Fibroblast of lung (primary cell): ENCODE measurements around the gene GNAL. TPM values are rescaled to one million over a fixed set of nuclear protein-coding genes. Genes with fewer than 3 reads are reported as not detected.
A peak's percentile ranks its signal among the peaks of the same experiment; 100 is the strongest.

Experiments used
- DNase-seq, 2 donors: peaks; one replicate each; pipeline versions ENCODE4 v3.0.0 to v3.0.0-alpha.2; 2010; ENCODE audit warnings: low read depth in 2 of 2
- H2AFZ ChIP-seq: 2 replicates; pipeline ENCODE4 v1.5.1; 2012; ENCODE audit warnings: low read length, control low read depth, inconsistent platforms
- H3K27ac ChIP-seq: 2 replicates; pipeline ENCODE4 v1.5.1; 2011; ENCODE audit warnings: low read length, control low read depth; ENCODE audit not compliant: insufficient read depth
- H3K27me3 ChIP-seq: 2 replicates; pipeline ENCODE4 v1.5.1; 2011; ENCODE audit warnings: mild to moderate bottlenecking, low read length; ENCODE audit not compliant: control insufficient read depth, insufficient read depth
- H3K36me3 ChIP-seq: 2 replicates; pipeline ENCODE4 v1.5.1; 2011; ENCODE audit warnings: low read length; ENCODE audit not compliant: control insufficient read depth, insufficient read depth
- H3K4me1 ChIP-seq: 2 replicates; pipeline ENCODE4 v1.5.1; 2011; ENCODE audit warnings: low read length; ENCODE audit not compliant: control insufficient read depth, insufficient read depth; ENCODE audit errors: extremely low read depth
- H3K4me2 ChIP-seq: 2 replicates; pipeline ENCODE4 v1.5.1; 2011; ENCODE audit warnings: low read length, control low read depth; ENCODE audit not compliant: insufficient read depth; ENCODE audit errors: extremely low read depth
- H3K4me3 ChIP-seq, 4 experiments: fragments of 200-600 bp in 1 of 4; sonication (generic) in 1 of 4; replicated peaks in 1 of 4; 2 replicates each; pipeline ENCODE4 v1.5.1; 2011 to 2016; ENCODE audit warnings: low read length in 4 of 4, low read depth in 3 of 4, mild to moderate bottlenecking in 3 of 4, control low read depth in 2 of 4, inconsistent platforms in 1 of 4, mixed read lengths in 1 of 4; ENCODE audit not compliant: insufficient read depth in 1 of 4; ENCODE audit errors: control extremely low read depth in 1 of 4
- H3K79me2 ChIP-seq: 2 replicates; pipeline ENCODE4 v1.5.1; 2012; ENCODE audit warnings: mild to moderate bottlenecking, low read length, inconsistent platforms; ENCODE audit not compliant: control insufficient read depth, insufficient read depth
- H3K9ac ChIP-seq: 2 replicates; pipeline ENCODE4 v1.5.1; 2011; ENCODE audit warnings: mild to moderate bottlenecking, low read length, control low read depth; ENCODE audit not compliant: insufficient read depth
- H3K9me3 ChIP-seq: 2 replicates; pipeline ENCODE4 v1.5.1; 2012; ENCODE audit warnings: low read depth, low read length; ENCODE audit not compliant: control insufficient read depth, insufficient read depth
- H4K20me1 ChIP-seq: 2 replicates; pipeline ENCODE4 v1.5.1; 2011; ENCODE audit warnings: low read length; ENCODE audit not compliant: control insufficient read depth, insufficient read depth; ENCODE audit errors: extremely low read depth
- CTCF ChIP-seq, 2 donors: IDR thresholded peaks in 1 of 2; conservative IDR thresholded peaks in 1 of 2; 1 replicate in 1 of 2; 2 replicates in 1 of 2; pipeline ENCODE4 v1.5.1; 2011 to 2012; ENCODE audit warnings: low read length in 2 of 2, control low read depth in 1 of 2, inconsistent platforms in 1 of 2, low read depth in 1 of 2, mild to moderate bottlenecking in 1 of 2
- EZH2 ChIP-seq: IDR thresholded peaks from 2 replicates; pipeline ENCODE4 v1.5.1; 2012; ENCODE audit warnings: low read length, control low read depth, mild to moderate bottlenecking; ENCODE audit errors: missing control alignments
- polyA plus RNA-seq, 2 donors: library from polyadenylated mRNA; depleted of rRNA in 1 of 2; stranded (reverse) in 1 of 2; unstranded in 1 of 2; fragments of >200 nt; gene quantifications; 2 replicates each; pipeline ENCODE4 v1.2.1, GENCODE V29; 2011 to 2012; ENCODE audit warnings: missing spikeins in 1 of 2
- total RNA-seq: library from RNA; depleted of rRNA; stranded (reverse); fragments of >200 nt; gene quantifications from 2 replicates; pipeline ENCODE4 v1.2.1, GENCODE V29; 2014

GNAL gene
- total and polyA plus RNA-seq, 2 donors (not counting 1 experiment from before 2014, with no cell fraction given), result 0.05 to 0.50 TPM

GRCh38 chr18:11847811-11848210 lies 158.7 kb downstream of the GNAL start:
- no peak overlapping the region for H3K4me2 ChIP-seq
- no peak overlapping the region for H3K4me3 ChIP-seq
- peaks cover 2% of the 10 kb centered on the region for H3K4me1 ChIP-seq
- H3K27ac ChIP-seq, result no peak overlapping the region
- H3K79me2 ChIP-seq, result peaks cover 15% of the 10 kb centered on the region
- TF ChIP-seq CTCF (conservative IDR thresholded peaks at IDR 0.05 in 1 of 2, IDR thresholded peaks at IDR 0.05 in 1 of 2; ENCODE audit: low read depth in 1 of 2, low read length in 2 of 2) (no peak), EZH2 (no peak)
- no peak overlapping the region for H3K9ac ChIP-seq
- no peaks in the 10 kb centered on the region for H3K27me3 ChIP-seq
- H4K20me1 ChIP-seq, result no peaks in the 10 kb centered on the region
- no peak for DNase-seq
- no peaks in the 10 kb centered on the region for H3K36me3 ChIP-seq
- H3K9me3 ChIP-seq, result no peaks in the 10 kb centered on the region
- H2AFZ ChIP-seq, result no peak overlapping the region

GRCh38 chr18:11849279-11849678 lies 160.2 kb downstream of the GNAL start:
- TF ChIP-seq EZH2, result no peak
- no peak for TF ChIP-seq CTCF (conservative IDR thresholded peaks at IDR 0.05 in 1 of 2, IDR thresholded peaks at IDR 0.05 in 1 of 2; ENCODE audit: low read depth in 1 of 2, low read length in 2 of 2)
- peak overlapping the region; percentile 55 for H3K9ac ChIP-seq
- H3K27ac ChIP-seq, result peak overlapping the region; percentile 99
- H3K4me2 ChIP-seq, result no peak overlapping the region
- no peaks in the 10 kb centered on the region for H4K20me1 ChIP-seq
- H3K79me2 ChIP-seq, result peaks cover 22% of the 10 kb centered on the region
- no peak for DNase-seq
- peaks cover 2% of the 10 kb centered on the region for H3K4me1 ChIP-seq
- H3K27me3 ChIP-seq, result no peaks in the 10 kb centered on the region
- H3K4me3 ChIP-seq, result no peak overlapping the region
- no peaks in the 10 kb centered on the region for H3K9me3 ChIP-seq
- no peak overlapping the region for H2AFZ ChIP-seq
- no peaks in the 10 kb centered on the region for H3K36me3 ChIP-seq

GRCh38 chr18:11849841-11850634 lies 161.0 kb downstream of the GNAL start:
- Histone ChIP-seq H3K4me1 (peaks cover 2% of the 10 kb centered on the region), H3K4me2 (peak overlapping the region; percentile 92), H3K4me3 (peak overlapping the region; percentile 88 to 100 (median 98)), H2AFZ (peak overlapping the region; percentile 77), H3K27me3 (no peaks in the 10 kb centered on the region), H3K79me2 (peaks cover 22% of the 10 kb centered on the region), H3K27ac (peak overlapping the region; percentile 99), H3K9ac (peak overlapping the region; percentile 67), H4K20me1 (no peaks in the 10 kb centered on the region), H3K36me3 (no peaks in the 10 kb centered on the region), H3K9me3 (no peaks in the 10 kb centered on the region)
- TF ChIP-seq CTCF (conservative IDR thresholded peaks at IDR 0.05 in 1 of 2, IDR thresholded peaks at IDR 0.05 in 1 of 2; ENCODE audit: low read depth in 1 of 2, low read length in 2 of 2), result no peak
- no peak for TF ChIP-seq EZH2
- peak; percentile 95 to 96 for DNase-seq
